8988T (cell line): ENCODE measurements around the gene COLEC11.
"Not testable (repeated sequence)": the region's sequence is repeated elsewhere in the genome, so short reads cannot be mapped to it uniquely, and the experiment has no call there.

ENCODE experiments used
- DNase-seq: peaks from one replicate; pipeline ENCODE4 v3.0.0; 2011

COLEC11 gene

DNA sequence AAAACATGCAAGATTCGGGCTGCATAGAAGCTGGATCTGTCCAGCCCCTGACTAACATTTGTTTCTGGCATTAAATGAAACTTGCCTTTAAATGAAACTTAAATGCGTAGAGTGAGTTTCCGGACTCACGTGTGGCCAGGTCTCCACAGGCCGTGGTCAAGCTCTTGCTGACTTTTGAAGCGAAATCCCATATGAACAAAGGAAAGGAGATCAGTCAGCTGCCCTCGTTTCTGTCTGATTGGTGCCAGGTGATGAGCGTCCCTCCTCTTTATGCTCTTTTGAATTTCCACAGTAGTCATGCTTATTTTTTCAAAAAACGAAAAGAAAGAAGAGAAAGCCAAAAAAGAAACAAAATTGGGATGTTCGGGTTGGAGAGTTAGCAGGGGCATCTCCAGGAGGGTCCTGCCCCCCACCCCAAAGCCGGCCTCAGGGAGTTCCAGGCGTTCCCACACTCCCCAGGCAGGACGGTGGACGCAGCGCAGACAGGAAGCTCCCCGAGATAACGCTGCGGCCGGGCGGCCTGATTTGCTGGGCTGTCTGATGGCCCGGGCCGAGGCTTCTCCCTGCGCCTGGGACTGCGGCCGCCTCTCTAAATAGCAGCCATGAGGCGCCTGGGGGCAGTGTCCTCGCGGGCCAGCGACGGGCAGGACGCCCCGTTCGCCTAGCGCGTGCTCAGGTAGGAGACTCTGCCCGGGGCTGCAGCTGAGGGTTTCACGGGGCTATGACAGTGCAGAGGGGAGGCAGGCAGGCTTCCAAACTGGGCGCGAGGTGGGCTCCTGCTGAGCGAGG lies at the start of gene COLEC11:
Gene COLEC11 (plus strand): TSS at position 620 of the 789 bp plus-strand sequence. CDS start 9,229 bp downstream, outside the sequence.
- no peak for DNase-seq

DNA sequence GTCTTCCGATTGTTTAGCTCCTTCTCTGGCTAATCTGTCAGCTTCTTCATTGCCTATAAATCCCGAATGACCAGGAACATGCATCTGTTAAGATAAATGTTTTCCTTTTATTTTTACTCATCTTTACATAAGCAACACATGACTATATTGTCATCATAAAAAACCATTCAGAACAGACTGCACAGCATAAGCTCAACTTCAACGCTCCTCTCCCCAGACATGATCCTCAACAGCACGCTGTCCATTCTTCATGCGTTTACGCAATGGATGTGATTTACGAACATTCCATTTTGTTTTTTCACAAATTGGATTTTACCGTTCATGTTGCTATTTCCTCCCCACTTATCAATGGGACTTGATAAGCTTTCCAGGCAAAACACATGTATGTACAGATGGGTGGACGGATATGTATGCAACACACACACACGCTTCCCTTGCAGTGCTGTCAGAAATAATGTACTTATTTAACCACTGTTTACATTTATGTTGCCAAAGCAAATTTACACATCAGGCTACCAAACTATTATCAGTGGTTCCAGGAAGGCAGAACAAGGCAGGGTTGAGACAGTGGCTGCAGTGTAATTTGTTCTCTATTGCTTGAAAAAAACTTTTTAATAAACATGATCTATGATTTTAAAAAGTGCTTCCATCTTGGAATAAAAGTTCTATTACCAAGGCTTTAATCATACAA lies 49.0 kb upstream of the COLEC11 start:
- DNase-seq = no peak

DNA sequence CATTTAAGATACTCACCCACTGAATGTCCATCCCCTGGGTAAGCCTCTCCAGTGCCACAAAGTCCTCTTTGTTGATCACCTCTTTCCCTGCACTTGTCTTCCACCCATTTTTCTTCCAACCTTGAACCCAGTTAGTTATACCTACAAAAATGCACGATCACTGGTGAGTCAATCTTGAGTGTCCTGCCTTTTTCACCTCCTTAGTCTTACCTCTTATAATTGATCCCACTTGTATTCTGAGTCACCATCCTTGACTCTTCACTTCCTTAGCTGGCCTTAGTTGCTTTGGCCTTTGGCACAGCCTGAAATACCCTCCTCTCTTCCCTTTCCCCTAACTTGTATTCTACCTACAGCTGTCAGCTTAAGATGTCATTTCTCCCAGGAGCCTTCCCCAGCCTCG lies 47.0 kb upstream of the COLEC11 start:
- DNase-seq = no peak

DNA sequence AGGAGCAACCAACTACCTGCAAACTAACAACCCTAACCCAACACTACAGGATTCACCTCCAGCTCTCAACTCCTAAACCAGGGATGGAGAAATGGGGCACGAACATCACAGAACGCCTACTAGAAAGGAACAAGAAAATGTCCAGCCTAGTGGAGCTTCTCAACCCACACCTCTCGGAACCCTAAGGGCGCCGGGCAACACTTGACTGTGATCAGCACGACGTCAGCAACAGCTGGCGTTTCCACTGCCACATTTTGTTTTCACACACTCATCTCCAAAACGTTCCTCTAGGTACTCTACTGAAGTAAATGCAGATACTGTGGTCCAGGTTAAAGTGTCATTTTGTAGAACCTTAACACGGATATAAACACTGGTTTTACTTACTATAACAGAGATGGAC lies 41.0 kb upstream of the COLEC11 start:
- no peak for DNase-seq

DNA sequence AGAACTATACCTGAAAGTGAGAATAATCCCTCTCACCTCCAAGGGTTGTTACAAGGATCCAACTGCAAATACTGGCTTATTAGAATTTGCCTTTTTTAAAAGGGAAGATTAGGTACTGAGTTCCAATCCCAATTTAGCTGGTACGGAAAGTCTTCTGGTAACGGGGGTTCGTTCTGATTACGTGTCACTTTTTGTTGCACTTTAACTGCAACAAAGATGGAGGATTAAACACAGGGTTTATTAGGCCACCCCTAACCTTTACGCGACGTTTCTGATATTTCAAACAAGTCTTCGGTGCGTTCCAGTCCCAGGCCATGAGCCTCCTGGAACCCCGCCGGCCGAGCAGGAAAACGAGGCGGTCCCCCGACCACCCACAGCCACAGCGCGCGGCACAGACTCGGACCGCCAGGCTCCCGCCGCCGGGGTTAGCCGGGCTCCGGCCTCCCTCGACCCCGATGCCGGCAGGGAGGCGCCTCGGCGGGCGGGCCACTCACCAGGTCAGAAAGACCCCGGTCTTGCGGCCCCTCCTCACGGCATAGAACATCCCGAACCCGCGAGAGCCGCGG lies 37.2 kb upstream of the COLEC11 start:
- DNase-seq = no peak

DNA sequence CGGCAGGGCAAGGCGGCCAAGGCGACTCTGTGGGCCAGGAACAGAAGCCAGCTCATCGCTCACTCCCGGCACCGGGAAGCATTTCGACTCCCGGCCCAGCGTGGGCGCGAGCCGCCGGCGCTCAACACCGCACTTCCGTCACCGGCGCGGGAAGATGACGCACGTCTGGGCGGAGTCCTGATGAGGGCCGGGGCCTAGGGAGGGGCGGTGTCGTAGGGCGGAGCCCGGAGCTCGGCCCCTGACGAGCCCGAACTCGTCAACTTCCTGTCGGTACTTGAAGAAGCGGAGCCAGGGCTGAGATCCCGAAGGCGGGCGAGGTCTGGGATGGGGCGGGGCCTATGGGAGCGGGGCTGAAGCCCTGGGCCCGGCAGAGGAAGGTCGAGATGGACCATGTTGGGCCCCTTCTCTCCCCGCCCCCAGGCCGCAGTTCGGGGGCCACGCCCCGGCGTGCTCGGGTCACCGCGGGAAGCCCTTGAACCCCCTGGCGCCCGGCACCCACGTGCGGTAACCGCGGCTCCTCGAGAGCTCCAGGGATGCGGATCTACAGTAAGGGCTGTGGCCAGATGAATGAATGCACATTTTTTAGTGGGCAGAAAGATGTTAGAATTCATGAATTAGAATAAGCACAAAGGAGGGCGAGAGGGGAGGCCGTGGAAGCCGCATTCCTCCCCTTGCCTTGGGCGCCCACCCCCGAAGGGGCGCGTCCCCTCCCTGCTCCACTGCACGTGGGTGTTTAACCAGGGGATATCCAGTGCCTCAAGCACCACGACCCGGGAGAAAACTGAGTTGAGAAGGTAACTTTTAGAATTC lies 36.5 kb upstream of the COLEC11 start, which contains the start of gene RNASEH1:
Gene RNASEH1 (minus strand): TSS at position 129 of the 810 bp plus-strand sequence. CDS start 73 bp downstream, at position 56.
- DNase-seq = peak; percentile 96

DNA sequence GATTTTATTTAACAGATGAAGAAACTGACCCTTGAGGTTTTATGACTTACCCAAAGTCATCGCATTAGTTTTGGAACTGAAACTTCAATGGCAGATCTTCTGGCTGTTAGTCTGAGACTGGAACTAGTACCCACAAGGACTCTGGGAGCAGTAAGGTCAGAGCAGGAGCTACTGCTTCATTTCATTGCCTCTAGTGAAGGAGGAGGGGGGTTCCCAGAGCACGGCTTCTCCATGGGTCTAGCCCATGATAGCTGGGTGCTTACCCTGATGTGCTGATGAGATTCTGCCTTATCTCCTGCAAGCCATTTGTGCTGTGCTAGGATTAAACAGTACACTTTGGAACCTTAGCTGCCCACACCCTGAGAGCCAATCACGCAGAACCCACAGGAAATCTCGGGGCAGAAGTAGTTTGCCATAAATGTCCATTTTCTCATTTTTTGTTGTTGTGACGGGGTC lies 31.4 kb upstream of the COLEC11 start:
- DNase-seq = no peak

DNA sequence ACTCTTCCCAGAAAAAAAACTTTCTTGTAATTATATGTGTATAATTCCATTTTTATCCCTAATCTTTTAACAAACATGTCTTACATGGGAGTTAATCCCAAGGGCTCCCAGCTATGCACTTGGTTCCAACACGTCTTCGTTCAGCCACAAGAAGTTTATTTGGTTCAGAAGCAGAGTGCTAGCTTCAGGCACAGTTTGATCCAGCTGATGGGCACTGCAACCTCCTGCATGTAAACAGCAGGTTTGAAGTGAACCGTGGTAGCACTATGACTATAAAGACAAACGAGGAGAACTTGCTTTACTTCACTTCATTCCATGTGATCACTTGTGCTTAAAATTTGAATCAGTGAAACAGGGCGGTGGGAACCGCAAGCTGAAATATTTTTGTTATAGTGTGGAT lies 29.8 kb upstream of the COLEC11 start:
- DNase-seq = no peak

DNA sequence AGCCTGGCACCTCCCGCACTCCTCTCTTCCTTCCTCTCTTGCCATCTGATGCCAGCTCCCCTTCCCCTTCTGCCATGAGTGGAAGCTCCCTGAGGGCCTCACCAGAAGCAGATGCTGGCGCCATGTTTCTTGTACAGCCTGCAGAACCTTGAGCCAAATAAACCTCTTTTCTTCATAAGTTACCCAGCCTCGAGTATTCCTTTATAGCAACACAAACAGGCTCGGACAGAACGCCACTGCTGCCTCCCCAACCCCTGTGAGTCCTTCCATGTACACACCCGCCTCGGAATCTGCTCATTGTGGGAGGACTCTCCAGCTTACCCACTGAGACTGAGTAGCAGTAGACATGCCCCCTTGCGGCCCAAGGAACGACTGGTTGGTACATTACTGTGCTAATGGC lies 28.1 kb upstream of the COLEC11 start:
- no peak for DNase-seq

DNA sequence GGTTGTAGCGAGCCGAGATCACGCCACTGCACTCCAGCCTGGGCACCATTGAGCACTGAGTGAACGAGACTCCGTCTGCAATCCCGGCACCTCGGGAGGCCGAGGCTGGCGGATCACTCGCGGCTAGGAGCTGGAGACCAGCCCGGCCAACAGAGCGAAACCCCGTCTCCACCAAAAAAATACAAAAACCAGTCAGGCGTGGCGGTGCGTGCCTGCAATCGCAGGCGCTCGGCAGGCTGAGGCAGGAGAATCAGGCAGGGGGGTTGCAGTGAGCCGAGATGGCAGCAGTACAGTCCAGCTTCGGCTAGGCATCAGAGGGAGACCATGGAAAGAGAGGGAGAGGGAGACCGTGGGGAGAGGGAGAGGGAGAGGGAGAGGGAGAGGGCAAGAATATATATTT lies 25.3 kb upstream of the COLEC11 start:
- not testable (repeated sequence) for DNase-seq

DNA sequence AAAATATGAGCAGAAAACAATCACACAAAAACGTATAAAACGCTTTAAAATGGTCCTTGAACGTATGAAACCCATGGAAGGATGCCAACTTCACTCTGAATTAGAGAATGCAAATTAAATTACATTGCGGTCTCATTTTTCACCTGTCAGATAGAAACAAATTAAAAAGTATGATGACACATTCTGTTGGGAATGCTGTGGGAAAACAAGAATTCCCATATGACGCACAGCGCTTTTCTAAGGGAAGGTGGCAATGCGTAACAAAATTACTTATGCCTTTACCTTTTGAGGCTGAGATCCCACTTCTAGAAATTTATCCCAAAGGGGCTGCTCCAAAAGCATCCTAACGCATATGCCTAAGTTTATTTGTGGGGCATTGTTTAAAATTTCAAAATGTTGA lies 23.6 kb upstream of the COLEC11 start:
- no peak for DNase-seq

DNA sequence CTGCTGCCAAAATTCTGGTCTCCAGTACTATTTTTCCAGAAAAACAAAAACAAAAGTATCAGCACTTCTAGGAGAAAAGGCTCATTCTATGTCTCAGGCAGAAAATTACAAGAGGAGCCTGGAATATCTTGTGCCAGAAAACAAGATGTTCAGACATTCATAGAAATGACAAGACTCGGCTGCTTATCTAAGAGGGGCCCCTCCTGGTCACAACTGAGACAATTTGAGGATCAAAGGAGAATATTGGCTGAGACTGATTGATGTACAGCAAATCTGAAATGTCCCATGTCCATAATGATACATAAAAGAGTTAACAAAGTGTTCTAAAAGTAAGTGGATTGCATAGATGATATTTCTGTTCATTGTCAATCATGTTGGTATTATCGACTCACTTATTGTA lies 22.3 kb upstream of the COLEC11 start:
- no peak for DNase-seq

DNA sequence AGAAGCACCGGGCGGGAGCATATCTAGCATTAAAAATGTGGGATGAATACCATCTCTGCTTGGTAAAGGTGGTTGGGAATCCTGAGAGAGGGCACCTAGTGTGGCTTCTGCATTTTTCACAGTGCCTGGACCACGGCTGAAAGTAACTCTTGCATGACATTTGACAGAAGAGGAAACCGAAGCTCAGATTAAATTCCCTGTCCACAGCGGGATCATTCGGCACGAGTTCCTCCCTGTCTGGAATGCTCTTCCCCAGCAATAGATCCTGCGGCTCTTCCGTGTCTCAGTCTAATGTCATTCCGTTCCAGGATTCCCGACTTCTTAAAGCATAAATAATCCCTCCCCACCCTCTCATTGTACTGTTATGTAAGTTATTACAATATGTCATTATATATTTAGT lies 20.8 kb upstream of the COLEC11 start:
- DNase-seq = no peak

DNA sequence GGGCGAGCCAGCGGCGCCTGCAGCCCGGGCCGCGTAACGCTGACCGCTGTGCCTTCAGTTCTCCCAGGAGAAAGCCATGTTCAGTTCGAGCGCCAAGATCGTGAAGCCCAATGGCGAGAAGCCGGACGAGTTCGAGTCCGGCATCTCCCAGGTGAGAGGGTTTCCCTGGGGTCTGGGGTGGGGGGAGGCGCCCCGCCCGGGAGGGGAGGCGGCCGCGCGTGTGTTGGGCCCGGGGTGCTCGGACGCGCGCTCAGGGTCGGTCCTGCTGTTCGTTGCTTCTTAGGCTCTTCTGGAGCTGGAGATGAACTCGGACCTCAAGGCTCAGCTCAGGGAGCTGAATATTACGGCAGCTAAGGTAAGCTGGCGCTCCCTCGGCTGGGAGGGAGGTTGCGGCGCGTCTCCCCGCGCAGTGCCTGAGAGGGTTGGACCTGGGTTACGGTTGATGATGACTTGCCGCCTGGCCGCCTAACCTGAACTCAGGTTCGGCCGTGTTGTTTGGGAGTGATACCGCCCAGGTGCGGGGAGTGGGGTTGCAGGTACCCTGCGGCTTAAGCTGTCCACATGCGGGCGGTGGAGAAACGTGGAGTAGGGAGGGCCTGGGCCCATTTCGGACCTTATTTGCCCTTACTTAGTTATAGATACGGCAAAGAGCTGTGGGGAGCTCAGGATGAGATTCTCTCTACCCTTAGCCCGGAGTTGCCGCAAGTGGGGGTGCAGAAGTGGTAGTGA lies 19.2 kb upstream of the COLEC11 start:
- DNase-seq = no peak

DNA sequence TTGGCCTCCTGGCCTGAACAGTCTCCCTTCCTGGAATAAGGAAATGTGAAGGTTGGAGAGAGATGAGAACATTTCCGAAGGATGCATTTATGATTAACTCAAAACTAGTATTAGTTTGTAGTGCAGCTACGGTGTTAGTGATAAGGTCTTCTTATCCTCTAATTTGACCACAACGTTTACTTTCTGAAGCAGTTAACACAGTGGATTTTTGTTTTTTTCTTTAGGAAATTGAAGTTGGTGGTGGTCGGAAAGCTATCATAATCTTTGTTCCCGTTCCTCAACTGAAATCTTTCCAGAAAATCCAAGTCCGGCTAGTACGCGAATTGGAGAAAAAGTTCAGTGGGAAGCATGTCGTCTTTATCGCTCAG lies 18.7 kb upstream of the COLEC11 start:
- DNase-seq = not testable (repeated sequence)

DNA sequence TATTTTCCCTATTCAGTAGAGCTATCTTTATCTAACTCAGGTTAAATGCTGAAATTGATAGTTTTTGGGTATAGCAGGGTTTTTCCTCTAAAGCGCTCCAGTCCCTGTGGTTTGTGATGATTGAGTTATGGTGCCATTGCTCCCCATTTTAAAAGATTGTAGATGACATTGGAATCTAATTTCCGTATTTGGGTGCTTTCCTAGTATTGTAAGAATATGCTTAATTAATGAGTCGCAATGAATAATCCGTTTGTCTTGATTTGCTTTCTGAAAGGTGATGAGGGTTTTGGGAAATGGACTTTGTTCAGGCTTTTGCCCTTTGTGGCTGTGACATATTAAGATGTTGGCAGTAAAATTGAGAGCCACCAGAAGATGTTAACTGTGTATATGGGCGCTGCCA lies 15.9 kb upstream of the COLEC11 start:
- no peak for DNase-seq

DNA sequence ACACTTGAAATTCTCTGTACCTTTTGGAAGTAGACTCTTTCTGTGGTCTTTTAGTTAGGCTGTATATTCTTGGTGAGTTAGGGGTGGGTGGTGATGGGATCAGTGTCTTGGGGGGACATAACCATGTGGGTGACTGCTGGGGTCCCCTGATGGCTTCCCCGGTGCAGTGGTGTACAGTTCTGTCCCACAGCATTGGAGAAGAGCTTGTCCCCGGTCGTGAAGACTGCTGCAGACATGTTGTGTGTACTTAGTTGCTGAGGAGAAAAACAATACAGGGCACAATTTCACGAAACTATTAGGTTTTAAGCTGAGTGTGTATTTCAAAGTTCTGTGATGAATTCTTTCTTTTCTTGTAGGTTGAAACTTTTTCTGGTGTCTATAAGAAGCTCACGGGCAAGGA lies 14.5 kb upstream of the COLEC11 start:
- no peak for DNase-seq

DNA sequence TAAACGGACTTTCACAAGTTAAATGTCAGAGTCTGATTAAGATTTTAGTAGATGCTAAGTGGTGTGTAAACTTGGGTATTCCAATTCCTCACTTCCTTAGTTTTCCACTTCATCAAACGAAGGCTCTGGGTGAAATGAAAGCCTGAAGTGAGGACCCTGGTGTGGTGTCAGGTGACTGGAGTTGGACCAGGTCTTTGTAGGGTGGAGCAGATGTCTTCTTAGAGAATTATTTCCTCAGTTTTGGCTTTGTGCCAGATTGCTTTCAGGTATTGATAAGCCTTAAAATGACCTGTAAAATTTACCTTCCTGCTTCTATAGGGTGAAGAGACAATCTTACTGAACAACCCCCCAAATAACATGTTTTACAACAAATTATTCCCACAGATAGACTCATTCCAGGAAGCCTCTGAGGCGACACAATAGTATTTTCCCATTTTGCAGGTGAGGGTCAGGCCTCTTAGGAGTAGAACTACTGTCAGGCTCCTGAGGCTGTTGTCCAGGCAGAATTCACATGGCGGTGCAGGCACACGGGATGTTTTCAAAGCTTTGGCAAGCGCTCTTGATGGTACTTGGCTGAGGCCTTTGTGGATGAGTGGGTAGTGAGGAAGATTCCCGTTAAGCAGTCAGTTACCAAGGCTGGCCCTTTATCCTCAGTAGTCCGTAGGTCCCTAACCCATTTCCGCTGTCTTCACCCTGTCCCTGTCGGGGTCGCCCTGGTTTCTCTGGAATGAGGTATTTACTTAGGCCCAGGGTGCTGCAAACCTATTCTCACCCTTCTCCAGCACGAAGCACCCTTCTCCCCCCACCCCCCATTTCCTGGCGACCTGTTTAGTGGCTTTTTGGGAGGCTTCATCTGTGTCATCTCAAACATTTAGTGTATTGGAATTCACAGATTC lies 13.3 kb upstream of the COLEC11 start:
- no peak for DNase-seq

DNA sequence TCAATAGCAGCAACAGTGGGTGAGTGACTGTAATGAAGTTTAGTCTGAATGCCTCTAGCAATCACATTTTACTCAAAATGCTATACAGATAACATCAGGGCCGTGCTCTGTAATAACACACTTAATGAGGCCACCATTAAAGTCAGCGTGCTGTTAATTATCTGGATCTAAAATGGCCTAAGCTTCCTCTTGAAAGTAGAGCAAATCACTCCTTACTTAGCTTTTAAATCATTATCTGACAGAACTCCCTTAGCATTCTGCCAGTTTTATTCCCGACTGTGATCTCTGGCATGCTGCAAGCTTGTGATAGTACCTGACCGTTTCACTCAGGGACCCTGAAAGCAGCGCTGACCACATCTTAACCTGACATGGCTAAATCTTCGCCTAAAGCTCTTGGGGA lies 10.8 kb upstream of the COLEC11 start:
- DNase-seq = no peak

DNA sequence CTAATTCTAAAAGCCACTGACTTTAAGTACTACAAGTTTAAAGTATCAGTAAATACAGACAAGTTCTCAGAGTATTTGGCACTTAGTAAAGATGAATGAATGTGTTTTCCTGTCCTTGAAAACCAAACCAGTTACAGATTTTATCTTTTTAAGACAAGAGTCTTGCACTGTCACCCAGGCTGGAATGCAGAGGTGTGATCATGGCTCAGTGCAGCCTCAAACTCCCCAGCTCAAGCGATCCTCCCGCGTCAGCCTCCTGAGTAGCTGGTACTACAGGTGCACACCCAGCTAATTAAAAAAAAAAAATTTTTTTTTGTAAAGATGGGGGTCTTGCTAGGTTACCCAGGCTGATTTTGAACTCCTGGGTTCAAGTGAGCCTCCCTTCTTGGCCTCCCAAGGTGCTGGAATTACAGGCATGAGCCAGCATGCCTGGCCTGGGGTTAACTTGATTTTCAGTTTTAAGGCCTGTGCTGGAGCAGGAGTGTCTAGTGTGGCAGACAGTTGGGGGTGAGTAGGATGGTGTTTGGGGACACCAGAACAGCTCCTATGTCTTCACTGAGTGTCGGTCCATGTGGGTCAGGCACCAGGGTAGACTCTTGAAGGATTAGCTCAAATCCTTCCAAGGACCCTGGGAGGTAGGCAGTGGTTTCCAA lies 10.2 kb upstream of the COLEC11 start:
- no peak for DNase-seq
